GM23338 (cell line): ENCODE results near the gene PDK3. TPM values are rescaled to one million over a fixed set of nuclear protein-coding genes. Genes with fewer than 3 reads are reported as not detected.

Experiments
- ATAC-seq: fragments of 200-7000 bp; cut with Tn5 transposase; 3 replicates; pipeline ENCODE4 v1.9.1; 2020
- DNase-seq: peaks from one replicate; pipeline ENCODE4 v3.0.0-alpha.2; 2015; ENCODE audit warnings: low spot score
- H2AFZ ChIP-seq: fragments of 200-600 bp; sonication (generic); 2 replicates; pipeline ENCODE4 v1.8.0; 2016; ENCODE audit warnings: antibody characterized with exemption, mild to moderate bottlenecking, moderate library complexity
- H3F3A ChIP-seq: fragments of 200-600 bp; sonication (generic); replicated peaks from 2 replicates; pipeline ENCODE4 v1.8.0; 2017; ENCODE audit warnings: antibody characterized with exemption, mixed run types, low read depth
- H3K27ac ChIP-seq: fragments of 200-600 bp; sonication (generic); 2 replicates; pipeline ENCODE4 v1.6.1; 2016; ENCODE audit warnings: low read depth
- H3K27me3 ChIP-seq: fragments of 200-600 bp; sonication (generic); 2 replicates; pipeline ENCODE4 v1.8.0; 2016; ENCODE audit warnings: mild to moderate bottlenecking, mixed run types, moderate library complexity; ENCODE audit not compliant: insufficient read depth
- H3K36me3 ChIP-seq: fragments of 200-600 bp; sonication (generic); 2 replicates; pipeline ENCODE4 v1.8.0; 2016; ENCODE audit warnings: mild to moderate bottlenecking; ENCODE audit not compliant: insufficient read depth
- H3K4me1 ChIP-seq: fragments of 200-600 bp; sonication (generic); 2 replicates; pipeline ENCODE4 v1.8.0; 2016; ENCODE audit warnings: mild to moderate bottlenecking, moderate library complexity; ENCODE audit not compliant: insufficient read depth
- H3K4me2 ChIP-seq: fragments of 200-600 bp; sonication (generic); 2 replicates; pipeline ENCODE4 v1.7.1; 2017; ENCODE audit warnings: mixed run types
- H3K4me3 ChIP-seq: fragments of 200-600 bp; sonication (generic); 2 replicates; pipeline ENCODE4 v1.6.1; 2016; ENCODE audit warnings: mixed run types
- H3K79me2 ChIP-seq: fragments of 200-600 bp; sonication (generic); replicated peaks from 2 replicates; pipeline ENCODE4 v1.8.0; 2017; ENCODE audit warnings: mild to moderate bottlenecking; ENCODE audit not compliant: insufficient read depth
- H3K9me2 ChIP-seq: fragments of 200-600 bp; sonication (generic); 2 replicates; pipeline ENCODE4 v1.8.0; 2017; ENCODE audit not compliant: insufficient read depth
- H4K20me1 ChIP-seq: fragments of 200-600 bp; sonication (generic); replicated peaks from 2 replicates; pipeline ENCODE4 v1.8.0; 2017; ENCODE audit warnings: mild to moderate bottlenecking; ENCODE audit not compliant: insufficient read depth
- H3K27ac Mint-ChIP-seq: 2 replicates; pipeline ENCODE4 v1.8.0; 2020; ENCODE audit warnings: inconsistent platforms, mild to moderate bottlenecking, moderate library complexity, mixed read lengths
- H3K27me3 Mint-ChIP-seq: 3 replicates; pipeline ENCODE4 v1.8.0; 2022; ENCODE audit warnings: low read depth, mild to moderate bottlenecking, moderate library complexity, mixed read lengths, inconsistent platforms; ENCODE audit not compliant: insufficient read depth, poor library complexity
- H3K36me3 Mint-ChIP-seq: 3 replicates; pipeline ENCODE4 v1.8.0; 2021; ENCODE audit warnings: low read depth, mild to moderate bottlenecking, inconsistent platforms, moderate library complexity, mixed read lengths
- H3K4me1 Mint-ChIP-seq: 3 replicates; pipeline ENCODE4 v1.8.0; 2020; ENCODE audit warnings: mild to moderate bottlenecking, inconsistent platforms, mixed read lengths
- H3K4me3 Mint-ChIP-seq: 3 replicates; pipeline ENCODE4 v1.8.0; 2021; ENCODE audit warnings: moderate library complexity, mild to moderate bottlenecking, inconsistent platforms, mixed read lengths
- H3K9me3 Mint-ChIP-seq: 3 replicates; pipeline ENCODE4 v1.8.0; 2020; ENCODE audit warnings: moderate library complexity, mild to moderate bottlenecking, inconsistent platforms, mixed read lengths
- CREB1 ChIP-seq: fragments of 250-450 bp; sonication (Bioruptor Pico); IDR thresholded peaks from 2 replicates; pipeline ENCODE4 v1.5.0; 2020; ENCODE audit warnings: low read depth, mild to moderate bottlenecking, moderate library complexity
- CTCF ChIP-seq, 2 experiments: fragments of 200-600 bp in 1 of 2; sonication (generic) in 1 of 2; conservative IDR thresholded peaks; 2 replicates each; pipeline versions ENCODE4 v1.5.1 to v1.6.1; 2016 to 2017; ENCODE audit warnings: antibody characterized with exemption in 2 of 2, low read depth in 2 of 2, mild to moderate bottlenecking in 2 of 2, moderate library complexity in 1 of 2
- EZH2 ChIP-seq: fragments of 200-600 bp; sonication (generic); IDR thresholded peaks from one replicate; pipeline ENCODE4 v1.8.0; 2017; ENCODE audit warnings: antibody characterized with exemption, mild to moderate bottlenecking, low read depth; ENCODE audit not compliant: unreplicated experiment
- EZH2phosphoT487 ChIP-seq: fragments of 200-600 bp; sonication (generic); IDR thresholded peaks from one replicate; pipeline ENCODE4 v1.8.1; 2018; ENCODE audit warnings: antibody characterized with exemption; ENCODE audit not compliant: unreplicated experiment
- JUNB ChIP-seq: IDR thresholded peaks from one replicate; pipeline ENCODE4 v1.6.1; 2016; ENCODE audit warnings: antibody characterized with exemption; ENCODE audit not compliant: unreplicated experiment
- NANOG ChIP-seq: IDR thresholded peaks from 2 replicates; pipeline ENCODE4 v1.6.1; 2016; ENCODE audit warnings: antibody characterized with exemption, borderline replicate concordance
- POLR2AphosphoS5 ChIP-seq: IDR thresholded peaks from 2 replicates; pipeline ENCODE4 v1.6.1; 2016; ENCODE audit warnings: antibody characterized with exemption, low read depth
- REST ChIP-seq: IDR thresholded peaks from one replicate; pipeline ENCODE4 v1.6.1; 2018; ENCODE audit warnings: antibody characterized with exemption; ENCODE audit not compliant: unreplicated experiment
- STAT1 ChIP-seq: IDR thresholded peaks from one replicate; pipeline ENCODE4 v1.6.1; 2016; ENCODE audit warnings: antibody characterized with exemption; ENCODE audit not compliant: unreplicated experiment
- ZNF114 ChIP-seq: fragments of 250-450 bp; sonication (Bioruptor Pico); IDR thresholded peaks from 2 replicates; pipeline ENCODE4 v1.5.0; 2020; ENCODE audit warnings: mild to moderate bottlenecking, moderate library complexity
- ZNF331 ChIP-seq: fragments of 250-450 bp; sonication (Bioruptor Pico); IDR thresholded peaks from 2 replicates; pipeline ENCODE4 v1.5.0; 2020; ENCODE audit warnings: low read depth, mild to moderate bottlenecking, moderate library complexity
- polyA plus RNA-seq: library from polyadenylated mRNA; unstranded; fragments of >200 nt; fragmentation: Nextera tagmentation; extraction: Ambion mirVana; gene quantifications from 2 replicates; pipeline ENCODE4 v1.2.1, GENCODE V29; 2016
- total RNA-seq: library from RNA; depleted of rRNA; stranded (reverse); fragments of >200 nt; shearing (Covaris generic); gene quantifications from 2 replicates; pipeline ENCODE4 v1.2.3, GENCODE V29; 2014
- TF ChIP-seq, protein P1 (sequence below): fragments of 250-450 bp; sonication (Bioruptor Pico); IDR thresholded peaks from 2 replicates; pipeline ENCODE4 v1.5.0; 2020; ENCODE audit warnings: mild to moderate bottlenecking, moderate library complexity
- TF ChIP-seq, protein P2 (sequence below): IDR thresholded peaks from 2 replicates; pipeline ENCODE4 v1.6.1; 2016; ENCODE audit warnings: antibody characterized with exemption

The PDK3 gene
- total and polyA plus RNA-seq, 2 experiments from 2014 or later, result 35.7 to 51.2 TPM

DNA sequence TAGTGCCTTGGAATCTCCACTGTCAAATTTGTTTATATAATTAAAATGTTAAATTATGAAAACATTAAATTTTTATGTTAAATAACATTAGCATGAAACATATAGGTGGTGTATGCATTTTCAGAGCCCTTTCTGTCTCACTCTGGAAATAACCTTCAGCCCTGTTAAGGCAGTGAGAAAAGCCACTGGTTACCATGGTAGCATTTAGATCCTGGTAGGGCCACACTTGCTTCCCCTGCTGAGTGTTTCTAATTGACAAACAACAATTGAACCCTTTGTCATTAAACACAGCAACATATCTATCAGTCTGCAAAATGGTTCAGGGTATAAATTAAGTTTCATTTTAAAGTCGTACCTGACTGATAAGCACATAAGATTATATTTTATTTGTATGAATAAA, 63.5 kb downstream of the PDK3 start:
- DNase-seq (peak; percentile 50), ATAC-seq (peak; percentile 85)
- H2AFZ ChIP-seq, result no peak overlapping the region
- no peak overlapping the region for H3K4me3 ChIP-seq
- H3K36me3 ChIP-seq, result no peaks in the 10 kb centered on the region
- peaks cover 45% of the 10 kb centered on the region for H3K4me1 Mint-ChIP-seq
- no peaks in the 10 kb centered on the region for H3K79me2 ChIP-seq
- peaks cover 11% of the 10 kb centered on the region; the same call in 2 of the 3 replicates for H3K36me3 Mint-ChIP-seq
- no peaks in the 10 kb centered on the region for H3K27me3 ChIP-seq
- no peak overlapping the region; the same call in 1 of the 2 replicates for H3K4me2 ChIP-seq
- TF ChIP-seq REST, result no peak
- no peak for TF ChIP-seq EZH2
- TF ChIP-seq STAT1, result no peak
- TF ChIP-seq CTCF (conservative IDR thresholded peaks at IDR 0.05; ENCODE audit: low read depth in 2 of 2), result no peak
- TF ChIP-seq NANOG, result no peak
- TF ChIP-seq JUNB, result no peak
- TF ChIP-seq, protein P1, sequence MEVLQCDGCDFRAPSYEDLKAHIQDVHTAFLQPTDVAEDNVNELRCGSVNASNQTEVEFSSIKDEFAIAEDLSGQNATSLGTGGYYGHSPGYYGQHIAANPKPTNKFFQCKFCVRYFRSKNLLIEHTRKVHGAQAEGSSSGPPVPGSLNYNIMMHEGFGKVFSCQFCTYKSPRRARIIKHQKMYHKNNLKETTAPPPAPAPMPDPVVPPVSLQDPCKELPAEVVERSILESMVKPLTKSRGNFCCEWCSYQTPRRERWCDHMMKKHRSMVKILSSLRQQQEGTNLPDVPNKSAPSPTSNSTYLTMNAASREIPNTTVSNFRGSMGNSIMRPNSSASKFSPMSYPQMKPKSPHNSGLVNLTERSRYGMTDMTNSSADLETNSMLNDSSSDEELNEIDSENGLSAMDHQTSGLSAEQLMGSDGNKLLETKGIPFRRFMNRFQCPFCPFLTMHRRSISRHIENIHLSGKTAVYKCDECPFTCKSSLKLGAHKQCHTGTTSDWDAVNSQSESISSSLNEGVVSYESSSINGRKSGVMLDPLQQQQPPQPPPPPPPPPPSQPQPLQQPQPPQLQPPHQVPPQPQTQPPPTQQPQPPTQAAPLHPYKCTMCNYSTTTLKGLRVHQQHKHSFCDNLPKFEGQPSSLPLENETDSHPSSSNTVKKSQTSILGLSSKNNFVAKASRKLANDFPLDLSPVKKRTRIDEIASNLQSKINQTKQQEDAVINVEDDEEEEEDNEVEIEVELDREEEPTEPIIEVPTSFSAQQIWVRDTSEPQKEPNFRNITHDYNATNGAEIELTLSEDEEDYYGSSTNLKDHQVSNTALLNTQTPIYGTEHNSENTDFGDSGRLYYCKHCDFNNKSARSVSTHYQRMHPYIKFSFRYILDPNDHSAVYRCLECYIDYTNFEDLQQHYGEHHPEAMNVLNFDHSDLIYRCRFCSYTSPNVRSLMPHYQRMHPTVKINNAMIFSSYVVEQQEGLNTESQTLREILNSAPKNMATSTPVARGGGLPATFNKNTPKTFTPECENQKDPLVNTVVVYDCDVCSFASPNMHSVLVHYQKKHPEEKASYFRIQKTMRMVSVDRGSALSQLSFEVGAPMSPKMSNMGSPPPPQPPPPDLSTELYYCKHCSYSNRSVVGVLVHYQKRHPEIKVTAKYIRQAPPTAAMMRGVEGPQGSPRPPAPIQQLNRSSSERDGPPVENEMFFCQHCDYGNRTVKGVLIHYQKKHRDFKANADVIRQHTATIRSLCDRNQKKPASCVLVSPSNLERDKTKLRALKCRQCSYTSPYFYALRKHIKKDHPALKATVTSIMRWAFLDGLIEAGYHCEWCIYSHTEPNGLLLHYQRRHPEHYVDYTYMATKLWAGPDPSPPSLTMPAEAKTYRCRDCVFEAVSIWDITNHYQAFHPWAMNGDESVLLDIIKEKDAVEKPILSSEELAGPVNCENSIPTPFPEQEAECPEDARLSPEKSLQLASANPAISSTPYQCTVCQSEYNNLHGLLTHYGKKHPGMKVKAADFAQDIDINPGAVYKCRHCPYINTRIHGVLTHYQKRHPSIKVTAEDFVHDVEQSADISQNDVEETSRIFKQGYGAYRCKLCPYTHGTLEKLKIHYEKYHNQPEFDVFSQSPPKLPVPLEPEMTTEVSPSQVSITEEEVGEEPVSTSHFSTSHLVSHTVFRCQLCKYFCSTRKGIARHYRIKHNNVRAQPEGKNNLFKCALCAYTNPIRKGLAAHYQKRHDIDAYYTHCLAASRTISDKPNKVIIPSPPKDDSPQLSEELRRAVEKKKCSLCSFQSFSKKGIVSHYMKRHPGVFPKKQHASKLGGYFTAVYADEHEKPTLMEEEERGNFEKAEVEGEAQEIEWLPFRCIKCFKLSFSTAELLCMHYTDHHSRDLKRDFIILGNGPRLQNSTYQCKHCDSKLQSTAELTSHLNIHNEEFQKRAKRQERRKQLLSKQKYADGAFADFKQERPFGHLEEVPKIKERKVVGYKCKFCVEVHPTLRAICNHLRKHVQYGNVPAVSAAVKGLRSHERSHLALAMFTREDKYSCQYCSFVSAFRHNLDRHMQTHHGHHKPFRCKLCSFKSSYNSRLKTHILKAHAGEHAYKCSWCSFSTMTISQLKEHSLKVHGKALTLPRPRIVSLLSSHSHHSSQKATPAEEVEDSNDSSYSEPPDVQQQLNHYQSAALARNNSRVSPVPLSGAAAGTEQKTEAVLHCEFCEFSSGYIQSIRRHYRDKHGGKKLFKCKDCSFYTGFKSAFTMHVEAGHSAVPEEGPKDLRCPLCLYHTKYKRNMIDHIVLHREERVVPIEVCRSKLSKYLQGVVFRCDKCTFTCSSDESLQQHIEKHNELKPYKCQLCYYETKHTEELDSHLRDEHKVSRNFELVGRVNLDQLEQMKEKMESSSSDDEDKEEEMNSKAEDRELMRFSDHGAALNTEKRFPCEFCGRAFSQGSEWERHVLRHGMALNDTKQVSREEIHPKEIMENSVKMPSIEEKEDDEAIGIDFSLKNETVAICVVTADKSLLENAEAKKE, result no peak
- TF ChIP-seq ZNF114 (CRISPR knock-in tag), result no peak
- TF ChIP-seq, protein P2, sequence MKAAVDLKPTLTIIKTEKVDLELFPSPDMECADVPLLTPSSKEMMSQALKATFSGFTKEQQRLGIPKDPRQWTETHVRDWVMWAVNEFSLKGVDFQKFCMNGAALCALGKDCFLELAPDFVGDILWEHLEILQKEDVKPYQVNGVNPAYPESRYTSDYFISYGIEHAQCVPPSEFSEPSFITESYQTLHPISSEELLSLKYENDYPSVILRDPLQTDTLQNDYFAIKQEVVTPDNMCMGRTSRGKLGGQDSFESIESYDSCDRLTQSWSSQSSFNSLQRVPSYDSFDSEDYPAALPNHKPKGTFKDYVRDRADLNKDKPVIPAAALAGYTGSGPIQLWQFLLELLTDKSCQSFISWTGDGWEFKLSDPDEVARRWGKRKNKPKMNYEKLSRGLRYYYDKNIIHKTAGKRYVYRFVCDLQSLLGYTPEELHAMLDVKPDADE, result no peak
- no peak for TF ChIP-seq CREB1
- no peak for TF ChIP-seq EZH2phosphoT487
- no peak for TF ChIP-seq POLR2AphosphoS5
- no peak for TF ChIP-seq ZNF331
- H3K9me3 Mint-ChIP-seq, result no peaks in the 10 kb centered on the region
- no peaks in the 10 kb centered on the region for H3K9me2 ChIP-seq
- peaks cover 6% of the 10 kb centered on the region for H3K27me3 Mint-ChIP-seq
- H3K27ac ChIP-seq, result peak overlapping the region; percentile 77
- peaks cover 40% of the 10 kb centered on the region for H3K4me1 ChIP-seq
- no peaks in the 10 kb centered on the region for H4K20me1 ChIP-seq
- H3F3A ChIP-seq, result no peaks in the 10 kb centered on the region
- no peak overlapping the region for H3K27ac Mint-ChIP-seq
- H3K4me3 Mint-ChIP-seq, result no peak overlapping the region
